Omental fat pad (tissue), 4 donors: ENCODE results near the gene RNGTT. TPM values are rescaled to one million over a fixed set of nuclear protein-coding genes. Genes with fewer than 3 reads are reported as not detected.

Experiments
- ATAC-seq: fragments of 150-250 bp; one replicate; pipeline ENCODE4 v1.9.1; 2016; ENCODE audit warnings: mild to moderate bottlenecking, moderate library complexity; ENCODE audit not compliant: low FRiP score
- DNase-seq: peaks from one replicate; pipeline ENCODE4 v3.0.0-alpha.2; 2019; ENCODE audit warnings: low spot score
- total RNA-seq, 4 donors: library from RNA; depleted of rRNA; stranded (reverse); fragments of >200 nt; gene quantifications; one replicate each; pipeline ENCODE4 v1.1.0, GENCODE V29; 2016
- TF ChIP-seq, protein P1 (sequence below), 3 donors: fragments of 450-650 bp; IDR thresholded peaks; one replicate each; pipeline ENCODE4 v1.5.1; 2016 to 2017; ENCODE audit warnings: antibody characterized with exemption in 3 of 3, mild to moderate bottlenecking in 3 of 3, moderate library complexity in 2 of 3

RNGTT gene
- total RNA-seq, 4 donors from 2014 or later = 12.6 to 21.7 (median 17.7) TPM

DNA sequence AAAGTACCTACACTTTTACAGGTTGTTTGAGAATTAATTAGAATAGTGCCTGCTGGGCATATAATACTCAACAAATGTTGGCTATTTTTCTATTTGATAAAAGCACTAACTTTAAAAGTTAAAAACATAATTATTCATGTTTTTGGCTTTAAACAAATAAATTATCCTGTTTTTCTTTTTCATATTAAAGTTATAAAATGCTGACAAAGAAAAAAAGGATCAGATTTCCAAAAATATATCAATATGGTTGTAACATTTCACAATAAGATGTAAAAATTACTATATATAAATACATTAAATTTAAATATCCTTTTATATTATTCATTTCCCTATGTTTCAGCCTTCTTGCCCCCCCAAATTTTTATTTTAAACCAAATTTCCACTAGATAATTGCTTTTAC, 312.0 kb downstream of the RNGTT start:
- DNase-seq (no peak), ATAC-seq (no peak)
- TF ChIP-seq, protein P1, sequence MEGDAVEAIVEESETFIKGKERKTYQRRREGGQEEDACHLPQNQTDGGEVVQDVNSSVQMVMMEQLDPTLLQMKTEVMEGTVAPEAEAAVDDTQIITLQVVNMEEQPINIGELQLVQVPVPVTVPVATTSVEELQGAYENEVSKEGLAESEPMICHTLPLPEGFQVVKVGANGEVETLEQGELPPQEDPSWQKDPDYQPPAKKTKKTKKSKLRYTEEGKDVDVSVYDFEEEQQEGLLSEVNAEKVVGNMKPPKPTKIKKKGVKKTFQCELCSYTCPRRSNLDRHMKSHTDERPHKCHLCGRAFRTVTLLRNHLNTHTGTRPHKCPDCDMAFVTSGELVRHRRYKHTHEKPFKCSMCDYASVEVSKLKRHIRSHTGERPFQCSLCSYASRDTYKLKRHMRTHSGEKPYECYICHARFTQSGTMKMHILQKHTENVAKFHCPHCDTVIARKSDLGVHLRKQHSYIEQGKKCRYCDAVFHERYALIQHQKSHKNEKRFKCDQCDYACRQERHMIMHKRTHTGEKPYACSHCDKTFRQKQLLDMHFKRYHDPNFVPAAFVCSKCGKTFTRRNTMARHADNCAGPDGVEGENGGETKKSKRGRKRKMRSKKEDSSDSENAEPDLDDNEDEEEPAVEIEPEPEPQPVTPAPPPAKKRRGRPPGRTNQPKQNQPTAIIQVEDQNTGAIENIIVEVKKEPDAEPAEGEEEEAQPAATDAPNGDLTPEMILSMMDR (IDR thresholded peaks at IDR 0.05) = no peak

DNA sequence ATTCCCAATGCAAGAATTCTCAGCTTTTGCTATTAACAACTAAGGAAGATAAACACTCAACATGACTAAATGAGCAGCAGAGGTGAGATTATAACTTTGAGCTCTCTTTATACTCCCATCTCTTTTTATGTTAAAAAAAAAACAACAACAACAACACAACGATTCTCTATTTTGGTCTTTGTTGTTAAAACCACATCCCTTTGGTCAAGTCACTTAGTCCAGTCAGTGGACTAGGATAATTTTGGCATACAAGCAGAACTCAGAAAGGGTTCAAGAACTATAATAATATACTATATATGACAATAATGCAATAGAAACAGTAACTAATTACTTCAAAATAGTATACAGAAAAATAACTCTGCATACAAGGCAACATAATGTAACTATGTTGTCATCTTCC, 312.4 kb downstream of the RNGTT start:
- no peak for ATAC-seq
- TF ChIP-seq, protein P1 (IDR thresholded peaks at IDR 0.05) = no peak
- no peak for DNase-seq

DNA sequence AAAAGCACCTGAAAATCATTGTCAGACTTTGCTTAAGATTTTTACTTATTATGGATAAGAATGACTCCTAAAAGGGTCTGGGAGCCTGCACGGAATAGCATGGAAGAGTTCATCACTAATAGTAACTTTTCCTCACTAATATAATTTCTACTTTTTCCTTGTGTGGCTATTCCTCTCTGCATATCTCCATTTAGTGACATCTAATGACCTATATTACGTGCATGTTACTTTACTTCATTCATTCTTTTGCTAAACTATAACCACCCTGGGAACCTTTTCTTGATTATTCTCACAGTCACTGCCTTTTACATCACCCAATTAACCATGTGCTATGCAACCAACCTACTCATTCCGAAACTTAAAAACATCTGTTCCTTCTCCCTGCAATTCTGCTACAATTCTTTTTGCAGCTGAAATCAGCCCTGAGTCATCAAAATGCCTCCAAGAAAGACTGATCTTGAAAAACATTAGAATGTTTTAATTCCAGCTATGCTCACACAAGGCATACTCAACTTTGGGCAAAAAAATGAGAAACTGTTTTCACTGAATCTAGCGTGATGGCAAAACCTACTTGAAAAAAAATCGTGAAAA, 313.3 kb downstream of the RNGTT start:
- TF ChIP-seq, protein P1 (IDR thresholded peaks at IDR 0.05) = no peak
- DNase-seq = no peak
- no peak for ATAC-seq

DNA sequence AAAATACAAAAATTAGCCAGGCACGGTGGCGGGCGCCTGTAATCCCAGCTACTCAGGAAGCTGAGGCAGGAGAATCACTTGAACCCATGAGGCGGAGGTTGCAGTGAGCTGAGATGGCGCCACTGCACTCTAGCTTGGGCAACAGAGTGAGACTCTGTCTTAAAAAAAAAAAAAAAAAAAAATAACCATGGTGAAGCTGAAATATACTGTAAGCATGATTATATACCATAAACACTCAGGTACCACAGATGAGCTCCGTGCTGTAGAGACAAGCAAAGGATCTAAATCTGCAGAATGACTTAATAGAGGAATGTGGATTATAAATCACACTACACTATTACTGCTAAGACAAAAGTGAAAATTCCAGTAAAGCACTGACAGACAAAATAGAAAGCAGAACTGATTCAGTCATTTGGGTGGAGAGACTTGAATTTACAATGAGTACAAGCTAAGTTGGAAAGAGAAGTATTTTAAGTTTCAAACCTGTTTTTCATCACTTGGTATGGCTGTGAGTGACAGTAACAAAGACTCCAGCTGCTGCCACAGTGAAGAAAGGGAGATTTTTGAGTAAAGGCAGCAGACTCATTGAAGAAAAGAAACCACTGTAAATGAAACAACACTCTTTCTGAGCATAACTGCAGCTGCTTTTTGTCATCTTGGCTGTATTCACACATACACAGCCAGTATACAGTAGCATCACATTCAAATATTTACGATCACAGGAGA, 322.1 kb downstream of the RNGTT start:
- DNase-seq (no peak), ATAC-seq (no peak)
- TF ChIP-seq, protein P1 (IDR thresholded peaks at IDR 0.05) = no peak

DNA sequence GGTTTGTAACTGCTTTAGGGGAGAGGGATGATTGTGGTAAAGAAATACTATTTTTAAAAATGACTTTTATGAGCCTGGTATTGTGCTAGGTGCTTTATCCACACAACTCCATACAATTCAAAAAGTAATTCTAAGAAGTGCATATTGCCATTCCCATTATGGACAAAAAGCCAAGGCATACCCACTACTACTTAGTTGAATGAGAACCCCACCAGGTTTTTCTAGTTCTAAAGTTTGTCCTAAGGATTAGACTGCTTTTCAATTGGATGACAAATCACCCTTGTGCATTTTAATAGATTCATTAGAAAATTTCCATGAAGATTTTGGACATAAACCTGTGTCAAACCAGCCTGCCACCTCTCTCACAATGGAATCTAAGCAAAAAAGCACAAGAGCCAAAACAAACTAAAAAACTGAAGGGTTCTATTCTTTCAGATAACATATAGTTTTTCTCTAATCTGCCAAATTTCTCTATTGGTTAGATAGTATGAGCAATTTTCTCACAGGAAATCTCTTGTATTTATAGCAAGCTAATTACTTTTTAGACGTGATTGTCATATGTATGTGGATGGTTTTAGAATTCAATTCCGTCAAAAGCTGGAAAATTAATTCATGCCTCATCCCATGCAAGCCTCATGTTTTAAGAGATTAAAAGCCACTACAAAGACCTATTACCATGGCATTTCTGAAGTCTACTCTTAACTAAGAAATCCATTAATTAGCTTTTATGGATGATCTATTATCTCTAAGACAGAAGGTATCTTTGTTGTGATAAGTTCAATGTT, 325.5 kb downstream of the RNGTT start:
- DNase-seq (no peak), ATAC-seq (no peak)
- TF ChIP-seq, protein P1 (IDR thresholded peaks at IDR 0.05) = no peak

DNA sequence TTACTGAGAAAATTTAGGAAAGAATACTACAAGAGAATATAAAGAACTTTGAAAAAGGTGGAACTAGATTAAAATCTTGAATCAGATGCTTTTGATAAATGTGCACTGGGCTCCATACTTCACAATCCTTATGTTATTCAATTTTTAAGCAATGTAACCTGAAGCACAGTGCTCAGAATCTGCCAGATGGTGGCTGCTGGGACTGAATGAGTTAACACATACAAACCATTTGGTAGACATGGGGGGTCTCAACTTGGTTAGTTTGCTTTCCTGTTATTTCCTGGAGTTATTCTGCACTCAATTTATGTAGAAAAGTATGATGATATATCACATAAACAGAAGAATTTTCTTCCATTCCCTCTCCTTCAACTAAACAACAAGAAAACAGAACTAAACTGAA, 326.5 kb downstream of the RNGTT start:
- TF ChIP-seq, protein P1 (IDR thresholded peaks at IDR 0.05) = no peak
- no peak for ATAC-seq
- DNase-seq = no peak
